ENCODE results near the gene PTTG1. TPM values are rescaled to one million over a fixed set of nuclear protein-coding genes. Genes with fewer than 3 reads are reported as not detected.
A peak's percentile ranks its signal among the peaks of the same experiment; 100 is the strongest.

The PTTG1 gene
- polyA plus RNA-seq, 4 donors = 8.4 to 98.9 (median 23.1) TPM

DNA sequence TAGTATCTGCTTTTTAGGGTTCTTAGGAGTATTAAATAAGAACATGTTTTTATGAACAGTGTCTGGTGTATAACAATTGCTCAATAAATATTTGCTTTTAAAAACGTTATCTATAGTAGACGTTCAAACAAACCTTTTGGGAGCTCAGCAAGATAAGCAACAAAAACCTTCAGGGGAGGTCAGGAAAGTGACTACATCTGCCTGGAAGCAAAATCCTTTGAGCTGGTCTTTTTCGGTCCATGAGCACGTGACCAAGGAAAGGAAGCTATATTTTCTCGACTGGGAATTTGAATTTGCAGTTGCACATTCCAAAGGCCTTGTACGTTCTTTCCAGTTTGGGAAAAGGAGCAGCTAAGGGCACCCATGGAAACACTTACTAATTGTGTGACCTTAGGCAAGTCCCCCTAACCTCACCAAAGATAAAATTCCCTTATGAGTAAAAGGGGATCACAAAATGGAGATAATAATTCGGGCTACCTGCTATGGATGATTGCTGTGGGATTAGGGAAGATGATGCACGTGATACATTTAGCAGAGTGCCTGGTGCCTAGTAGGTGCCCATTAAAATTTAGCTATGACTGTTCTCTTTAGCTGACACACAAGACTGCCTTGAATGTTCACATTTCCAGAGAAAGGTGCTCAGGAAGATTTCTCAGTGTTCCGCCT, 45.4 kb downstream of the PTTG1 start:
- H3K27ac ChIP-seq (ENCODE audit: low read depth in 1 of 3, low read length in 2 of 3) = peak overlapping the region in 2 of 3 donors; percentile 30 to 42
- DNase-seq (peak in 1 of 2 donors; percentile 26), FAIRE-seq (no peak)
- no peaks in the 10 kb centered on the region for H3K9me3 ChIP-seq (ENCODE audit: control insufficient read depth in 2 of 2, insufficient read depth in 1 of 2, low read depth in 1 of 2, low read length in 1 of 2)
- H3K4me3 ChIP-seq (ENCODE audit: low read depth in 1 of 3, low read length in 3 of 3) = no peak overlapping the region
- 13 to 34% (median 21%) methylated on average over 9 of the region's 9 CpGs for WGBS, 3 donors
- no peaks in the 10 kb centered on the region for H3K36me3 ChIP-seq (ENCODE audit: control insufficient read depth in 3 of 3, insufficient read depth in 2 of 3, low read depth in 1 of 3, low read length in 3 of 3)
- H3K4me1 ChIP-seq (ENCODE audit: control insufficient read depth in 3 of 3, insufficient read depth in 2 of 3, low read depth in 1 of 3, low read length in 2 of 3) = peaks cover 6 to 33% (median 8%) of the 10 kb centered on the region in 3 donors
- no peaks in the 10 kb centered on the region for H3K27me3 ChIP-seq (ENCODE audit: control insufficient read depth in 3 of 3, insufficient read depth in 3 of 3, low read length in 3 of 3)

DNA sequence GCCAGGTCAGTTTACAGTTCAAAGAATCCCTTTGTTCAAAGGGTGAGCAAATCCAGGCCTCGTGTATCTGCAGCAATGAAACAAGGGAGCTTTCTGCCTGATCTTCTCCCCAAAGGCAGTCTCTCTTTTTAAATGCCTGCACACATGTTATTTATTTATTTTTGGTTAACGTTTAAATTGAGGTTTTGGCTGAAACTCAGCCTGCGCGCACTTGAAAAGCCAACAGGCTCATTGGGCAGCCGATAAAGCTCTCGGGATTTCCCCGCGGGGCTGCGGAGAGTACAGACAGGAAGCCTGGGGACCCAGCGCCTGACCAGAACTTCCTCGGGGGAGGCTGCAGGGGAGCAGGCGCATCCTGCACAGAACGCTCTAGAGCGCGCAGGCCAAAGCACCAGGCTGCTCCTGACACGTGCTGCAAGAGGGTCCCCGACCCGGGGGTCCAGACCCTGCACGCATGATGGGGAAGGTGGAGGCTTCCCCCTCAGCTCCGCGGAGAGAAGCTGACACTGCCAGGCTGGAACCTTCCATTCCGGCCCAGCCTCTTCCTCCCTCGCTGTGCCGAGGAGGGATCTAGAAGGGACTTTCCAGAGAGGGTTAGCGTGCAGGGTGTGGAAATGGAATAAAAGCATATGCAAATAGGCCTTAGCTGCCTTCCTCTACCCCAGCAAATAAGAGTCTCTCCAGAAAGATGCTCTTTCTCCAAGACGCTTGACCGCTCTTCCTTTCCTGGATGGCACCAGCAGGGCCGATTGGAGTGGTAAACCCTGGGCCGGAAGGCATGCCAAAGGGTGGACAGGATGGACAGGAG, 46.1 kb downstream of the PTTG1 start:
- no peak for FAIRE-seq
- H3K4me3 ChIP-seq (ENCODE audit: low read depth in 1 of 3, low read length in 3 of 3) = peak overlapping the region in 2 of 3 donors; percentile 11 to 36
- 3 to 11% (median 10%) methylated on average over 29 of the region's 29 CpGs for WGBS, 3 donors

DNA sequence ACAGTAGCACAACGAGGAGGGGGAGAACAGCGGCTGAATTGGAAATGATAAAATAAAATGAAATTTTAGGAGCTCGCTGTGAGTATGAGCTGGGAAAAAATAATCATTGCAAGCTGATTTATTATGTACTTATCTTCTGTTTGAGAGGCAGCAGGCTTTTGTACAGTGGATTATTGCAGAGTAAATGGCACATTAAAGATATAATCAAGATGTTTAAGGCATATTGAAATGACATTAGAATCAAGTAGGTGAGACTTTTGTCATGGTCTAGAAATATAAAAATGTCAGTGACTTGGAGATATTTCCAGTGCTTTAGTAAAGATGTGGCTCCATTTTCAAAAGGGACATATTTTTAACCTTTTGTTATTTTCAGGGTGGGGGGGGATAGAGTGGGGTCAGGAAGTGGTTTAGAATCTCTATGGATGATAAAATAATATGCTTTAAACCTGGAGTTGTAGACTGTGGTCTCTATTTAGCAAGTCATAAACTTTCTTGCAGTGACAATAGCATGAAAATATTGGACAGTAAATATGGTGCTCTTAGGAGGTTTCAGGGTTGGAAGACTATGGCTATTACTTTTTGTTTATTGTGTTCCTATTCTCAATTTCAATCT, 46.8 kb downstream of the PTTG1 start:
- Histone ChIP-seq H3K27ac (ENCODE audit: low read depth in 1 of 3, low read length in 2 of 3) (peak overlapping the region in 1 of 3 donors; percentile 35), H3K9me3 (ENCODE audit: control insufficient read depth in 2 of 2, insufficient read depth in 1 of 2, low read depth in 1 of 2, low read length in 1 of 2) (no peaks in the 10 kb centered on the region), H3K4me3 (ENCODE audit: low read depth in 1 of 3, low read length in 3 of 3) (peak overlapping the region in 2 of 3 donors; percentile 11 to 36), H3K27me3 (ENCODE audit: control insufficient read depth in 3 of 3, insufficient read depth in 3 of 3, low read length in 3 of 3) (no peaks in the 10 kb centered on the region), H3K4me1 (ENCODE audit: control insufficient read depth in 3 of 3, insufficient read depth in 2 of 3, low read depth in 1 of 3, low read length in 2 of 3) (peaks cover 6 to 30% (median 8%) of the 10 kb centered on the region in 3 donors), H3K36me3 (ENCODE audit: control insufficient read depth in 3 of 3, insufficient read depth in 2 of 3, low read depth in 1 of 3, low read length in 3 of 3) (no peaks in the 10 kb centered on the region)
- no peak for FAIRE-seq
- no peak for DNase-seq
- WGBS, 3 donors = 20 to 42% (median 29%) methylated on average over 3 of the region's 3 CpGs

More for the DNA sequence above, 46.1 kb downstream of the PTTG1 start:
- peak; percentile 46 to 74 for DNase-seq
- Histone ChIP-seq H3K9me3 (ENCODE audit: control insufficient read depth in 2 of 2, insufficient read depth in 1 of 2, low read depth in 1 of 2, low read length in 1 of 2) (no peaks in the 10 kb centered on the region), H3K4me1 (ENCODE audit: control insufficient read depth in 3 of 3, insufficient read depth in 2 of 3, low read depth in 1 of 3, low read length in 2 of 3) (peaks cover 6 to 33% (median 8%) of the 10 kb centered on the region in 3 donors), H3K36me3 (ENCODE audit: control insufficient read depth in 3 of 3, insufficient read depth in 2 of 3, low read depth in 1 of 3, low read length in 3 of 3) (no peaks in the 10 kb centered on the region), H3K27ac (ENCODE audit: low read depth in 1 of 3, low read length in 2 of 3) (peak overlapping the region in 2 of 3 donors; percentile 30 to 42), H3K27me3 (ENCODE audit: control insufficient read depth in 3 of 3, insufficient read depth in 3 of 3, low read length in 3 of 3) (no peaks in the 10 kb centered on the region)

DNA sequence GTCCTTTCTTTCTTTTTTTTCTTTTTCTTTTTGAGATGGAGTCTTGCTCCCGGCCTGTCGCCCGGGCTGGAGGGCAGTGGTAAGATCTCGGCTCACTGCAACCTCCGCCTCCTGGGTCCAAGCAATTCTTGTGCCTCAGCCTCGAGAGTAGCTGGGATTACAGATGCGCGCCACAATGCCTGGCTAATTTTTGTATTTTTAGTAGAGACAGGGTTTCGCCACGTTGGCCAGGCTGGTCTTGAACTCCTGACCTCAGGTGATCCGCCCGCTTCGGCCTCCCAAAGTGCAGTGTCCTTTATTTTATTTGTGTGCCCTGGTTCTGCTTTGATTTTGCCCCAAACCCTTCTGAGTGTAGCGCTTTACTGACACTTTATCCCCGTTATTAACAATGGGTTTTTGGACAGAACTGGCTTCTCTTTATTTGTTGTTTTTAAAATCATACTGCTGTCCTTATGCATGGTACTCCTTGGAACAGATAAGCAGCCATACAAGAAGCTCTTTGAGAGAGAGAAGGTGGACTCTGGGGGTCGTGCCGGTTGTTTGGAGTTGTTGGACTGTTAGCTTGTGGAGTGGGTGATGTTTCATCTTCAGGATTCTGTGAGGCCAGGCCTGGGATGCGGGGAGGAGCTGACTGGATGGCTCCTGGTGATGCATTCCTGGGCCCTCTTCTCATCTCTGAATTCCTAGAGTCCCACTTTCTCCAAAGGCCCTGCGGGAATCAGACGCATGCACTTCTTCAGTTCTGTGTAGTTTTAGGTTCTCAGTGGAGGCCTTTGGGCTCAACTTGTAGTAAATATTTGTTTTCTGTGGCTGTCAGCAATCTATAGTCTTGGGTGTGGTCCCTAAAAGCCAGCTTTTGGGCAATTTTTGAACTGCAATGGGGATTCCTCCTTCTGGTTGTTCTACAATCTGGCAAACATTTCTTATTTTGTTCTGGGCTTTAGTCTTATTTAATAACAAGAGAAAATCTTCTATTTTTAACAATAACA, 47.8 kb downstream of the PTTG1 start:
- H3K4me1 ChIP-seq (ENCODE audit: control insufficient read depth in 3 of 3, insufficient read depth in 2 of 3, low read depth in 1 of 3, low read length in 2 of 3) = peaks cover 2 to 20% (median 8%) of the 10 kb centered on the region in 3 donors
- no peaks in the 10 kb centered on the region for H3K27me3 ChIP-seq (ENCODE audit: control insufficient read depth in 3 of 3, insufficient read depth in 3 of 3, low read length in 3 of 3)
- no peaks in the 10 kb centered on the region for H3K9me3 ChIP-seq (ENCODE audit: control insufficient read depth in 2 of 2, insufficient read depth in 1 of 2, low read depth in 1 of 2, low read length in 1 of 2)
- 75 to 87% (median 86%) methylated on average over 20 of the region's 20 CpGs for WGBS, 3 donors
- no peaks in the 10 kb centered on the region for H3K36me3 ChIP-seq (ENCODE audit: control insufficient read depth in 3 of 3, insufficient read depth in 2 of 3, low read depth in 1 of 3, low read length in 3 of 3)
- no peak overlapping the region for H3K27ac ChIP-seq (ENCODE audit: low read depth in 1 of 3, low read length in 2 of 3)
- DNase-seq (no peak), FAIRE-seq (no peak)
- no peak overlapping the region for H3K4me3 ChIP-seq (ENCODE audit: low read depth in 1 of 3, low read length in 3 of 3)

DNA sequence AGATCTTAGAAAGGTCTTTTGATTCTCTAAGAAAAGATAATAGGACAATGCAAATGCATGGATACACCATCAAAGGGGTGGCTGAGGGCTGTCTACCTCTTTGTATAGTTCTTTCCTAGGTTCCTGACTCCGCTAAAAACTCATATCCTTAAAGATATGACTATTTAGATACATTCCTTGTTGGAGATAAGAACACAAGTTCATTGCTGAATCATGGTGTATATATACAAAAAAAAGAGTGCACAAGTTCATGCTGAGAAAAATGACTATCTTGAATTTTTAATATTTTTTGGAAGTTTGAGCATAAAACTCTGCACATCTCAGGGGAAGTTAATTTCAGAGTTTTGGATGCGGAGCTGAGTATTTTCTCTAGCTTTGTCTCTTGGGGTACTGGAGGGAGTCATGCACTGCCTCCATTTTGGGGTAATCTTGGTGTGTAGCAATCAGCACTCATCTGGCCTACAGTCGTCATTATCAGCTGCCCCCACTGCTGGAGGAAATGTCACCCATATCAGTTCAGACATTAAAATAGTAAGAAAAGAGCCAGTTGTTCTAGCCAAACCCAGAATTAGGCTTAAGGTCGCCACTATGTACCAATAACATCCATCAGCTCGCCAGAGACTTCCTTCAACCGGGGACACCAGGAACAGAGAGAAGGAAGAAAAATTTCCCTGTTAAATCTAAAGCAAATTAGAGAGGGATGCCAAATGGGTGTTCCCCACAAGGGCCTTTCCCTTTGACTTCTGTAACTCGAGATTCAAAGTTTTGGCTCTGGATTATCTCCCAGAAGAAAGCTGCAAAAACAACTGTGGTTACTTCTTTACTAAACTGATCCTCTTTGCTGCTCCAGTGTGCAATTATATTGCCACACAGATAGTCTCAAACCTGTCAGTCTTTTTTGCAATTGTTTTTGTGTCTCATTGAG, 49.0 kb downstream of the PTTG1 start:
- Histone ChIP-seq H3K4me3 (ENCODE audit: low read depth in 1 of 3, low read length in 3 of 3) (no peak overlapping the region), H3K36me3 (ENCODE audit: control insufficient read depth in 3 of 3, insufficient read depth in 2 of 3, low read depth in 1 of 3, low read length in 3 of 3) (no peaks in the 10 kb centered on the region), H3K27me3 (ENCODE audit: control insufficient read depth in 3 of 3, insufficient read depth in 3 of 3, low read length in 3 of 3) (no peaks in the 10 kb centered on the region), H3K9me3 (ENCODE audit: control insufficient read depth in 2 of 2, insufficient read depth in 1 of 2, low read depth in 1 of 2, low read length in 1 of 2) (no peaks in the 10 kb centered on the region), H3K4me1 (ENCODE audit: control insufficient read depth in 3 of 3, insufficient read depth in 2 of 3, low read depth in 1 of 3, low read length in 2 of 3) (peaks cover 2 to 29% (median 8%) of the 10 kb centered on the region in 3 donors), H3K27ac (ENCODE audit: low read depth in 1 of 3, low read length in 2 of 3) (no peak overlapping the region)
- DNase-seq = no peak
- FAIRE-seq = no peak
- 24 to 26% (median 24%) methylated on average over 7 of the region's 7 CpGs for WGBS, 3 donors

DNA sequence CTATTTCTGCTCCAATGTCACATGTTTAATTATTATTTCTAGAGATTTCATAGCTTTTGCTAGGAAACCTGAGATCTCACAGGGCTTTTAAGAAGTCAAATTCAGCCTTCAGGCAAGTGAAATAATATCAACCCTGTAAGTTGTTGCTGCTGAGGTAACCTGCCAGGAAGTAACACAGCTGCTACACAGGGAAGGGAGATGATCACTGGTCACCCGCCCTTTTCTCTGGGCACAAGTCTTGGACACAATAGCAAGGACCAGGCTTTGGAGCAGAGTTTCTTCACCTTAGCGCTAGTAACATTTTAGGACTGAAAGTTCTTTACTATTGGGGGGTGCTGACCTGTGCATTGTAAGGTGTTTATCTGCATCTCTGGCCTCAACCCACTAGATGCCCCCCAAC, 50.1 kb downstream of the PTTG1 start:
- WGBS, 3 donors = 79 to 89% (median 89%) methylated on average over 2 of the region's 2 CpGs
- DNase-seq (no peak), FAIRE-seq (no peak)
- Histone ChIP-seq H3K27ac (ENCODE audit: low read depth in 1 of 3, low read length in 2 of 3) (no peak overlapping the region), H3K4me3 (ENCODE audit: low read depth in 1 of 3, low read length in 3 of 3) (no peak overlapping the region), H3K4me1 (ENCODE audit: control insufficient read depth in 3 of 3, insufficient read depth in 2 of 3, low read depth in 1 of 3, low read length in 2 of 3) (peaks cover 2 to 33% (median 8%) of the 10 kb centered on the region in 3 donors), H3K27me3 (ENCODE audit: control insufficient read depth in 3 of 3, insufficient read depth in 3 of 3, low read length in 3 of 3) (no peaks in the 10 kb centered on the region), H3K9me3 (ENCODE audit: control insufficient read depth in 2 of 2, insufficient read depth in 1 of 2, low read depth in 1 of 2, low read length in 1 of 2) (no peaks in the 10 kb centered on the region), H3K36me3 (ENCODE audit: control insufficient read depth in 3 of 3, insufficient read depth in 2 of 3, low read depth in 1 of 3, low read length in 3 of 3) (no peaks in the 10 kb centered on the region)

DNA sequence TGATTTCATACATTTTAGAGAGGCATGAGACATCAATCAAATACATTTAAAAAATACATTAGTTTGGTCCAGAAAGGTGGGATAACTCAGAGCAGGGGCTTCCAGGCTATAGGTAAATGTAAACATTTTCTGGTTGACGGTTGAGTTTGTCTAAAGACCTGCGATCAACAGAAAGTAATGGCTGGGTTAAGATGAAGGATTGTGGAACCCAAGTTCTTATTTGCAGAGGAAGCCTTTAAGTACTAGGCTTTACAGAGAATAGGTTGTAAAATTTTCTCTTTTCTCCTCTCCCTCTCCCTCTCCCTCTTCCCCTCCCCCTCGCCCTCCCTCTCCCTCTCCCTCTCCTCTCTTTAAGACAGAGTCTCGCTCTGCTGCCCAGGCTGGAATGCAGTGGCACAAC, 50.8 kb downstream of the PTTG1 start:
- Histone ChIP-seq H3K27ac (ENCODE audit: low read depth in 1 of 3, low read length in 2 of 3) (no peak overlapping the region), H3K4me1 (ENCODE audit: control insufficient read depth in 3 of 3, insufficient read depth in 2 of 3, low read depth in 1 of 3, low read length in 2 of 3) (peaks cover 2 to 34% (median 8%) of the 10 kb centered on the region in 3 donors), H3K4me3 (ENCODE audit: low read depth in 1 of 3, low read length in 3 of 3) (no peak overlapping the region), H3K27me3 (ENCODE audit: control insufficient read depth in 3 of 3, insufficient read depth in 3 of 3, low read length in 3 of 3) (no peaks in the 10 kb centered on the region), H3K36me3 (ENCODE audit: control insufficient read depth in 3 of 3, insufficient read depth in 2 of 3, low read depth in 1 of 3, low read length in 3 of 3) (no peaks in the 10 kb centered on the region), H3K9me3 (ENCODE audit: control insufficient read depth in 2 of 2, insufficient read depth in 1 of 2, low read depth in 1 of 2, low read length in 1 of 2) (no peaks in the 10 kb centered on the region)
- no peak for FAIRE-seq
- 87 to 93% (median 92%) methylated on average over 4 of the region's 4 CpGs for WGBS, 3 donors
- DNase-seq = no peak

Measured in small intestine (tissue), 7 donors.